ENCODE data around the gene ISLR2.
A peak's percentile ranks its signal among the peaks of the same experiment; 100 is the strongest.

The ISLR2 gene

GRCh38 chr15:74124759-74125158 is 5.6 kb upstream of the ISLR2 start:
- H3K4ac ChIP-seq (ENCODE audit: low read depth, low read length), result no peak overlapping the region
- H3K23ac ChIP-seq (ENCODE audit: low read length), result no peak overlapping the region
- H3K36me3 ChIP-seq (ENCODE audit: control insufficient read depth in 1 of 2, insufficient read depth in 2 of 2, low read length in 2 of 2), result no peaks in the 10 kb centered on the region
- peaks cover 0 to 6% of the 10 kb centered on the region in 2 experiments for H3K4me1 ChIP-seq (ENCODE audit: control insufficient read depth in 1 of 2, insufficient read depth in 2 of 2, low read length in 2 of 2)
- H2AFZ ChIP-seq (ENCODE audit: insufficient read depth, low read length, poor library complexity), result no peak overlapping the region
- no peak overlapping the region for H4K91ac ChIP-seq (ENCODE audit: low read depth, low read length)
- peaks cover 1% of the 10 kb centered on the region for H3K9me3 ChIP-seq (ENCODE audit: insufficient read depth, low read depth, low read length)
- H2AK5ac ChIP-seq (ENCODE audit: low read length), result no peak overlapping the region
- no peak overlapping the region for H3K4me3 ChIP-seq (ENCODE audit: low read depth, low read length)
- H4K8ac ChIP-seq (ENCODE audit: low read depth, low read length), result no peak overlapping the region
- H3K18ac ChIP-seq (ENCODE audit: low read length), result no peak overlapping the region
- H2BK120ac ChIP-seq (ENCODE audit: insufficient read depth, low read length, poor library complexity), result no peak overlapping the region
- H2BK12ac ChIP-seq (ENCODE audit: low read length), result no peak overlapping the region
- no peak overlapping the region for H3K14ac ChIP-seq (ENCODE audit: low read length)
- no peak overlapping the region for H2BK5ac ChIP-seq (ENCODE audit: low read depth, low read length, poor library complexity)
- WGBS (ENCODE audit: extremely low coverage, insufficient coverage, insufficient read length), result no CpG with 5 or more reads among the region's 7 CpGs
- no peak overlapping the region for H3K27ac ChIP-seq (ENCODE audit: low read depth, low read length)
- peaks cover 21% of the 10 kb centered on the region for H3K27me3 ChIP-seq (ENCODE audit: insufficient read depth, low read length)
- no peaks in the 10 kb centered on the region for H3K79me2 ChIP-seq (ENCODE audit: control insufficient read depth, insufficient read depth, low read length, poor library complexity)
- H3K4me2 ChIP-seq (ENCODE audit: low read length), result no peak overlapping the region
- no peaks in the 10 kb centered on the region for H3K79me1 ChIP-seq (ENCODE audit: low read length)
- no peak for DNase-seq
- H4K12ac ChIP-seq (ENCODE audit: low read depth, low read length), result no peak overlapping the region
- H3K9ac ChIP-seq (ENCODE audit: low read length), result no peak overlapping the region

- no peak overlapping the region for H2BK12ac ChIP-seq (ENCODE audit: low read length)
- H3K36me3 ChIP-seq (ENCODE audit: control insufficient read depth in 1 of 2, insufficient read depth in 2 of 2, low read length in 2 of 2), result no peaks in the 10 kb centered on the region
- no peak overlapping the region for H2AK5ac ChIP-seq (ENCODE audit: low read length)
- no peak overlapping the region for H3K27ac ChIP-seq (ENCODE audit: low read depth, low read length)
- no peak overlapping the region for H4K12ac ChIP-seq (ENCODE audit: low read depth, low read length)
- no peak overlapping the region for H4K91ac ChIP-seq (ENCODE audit: low read depth, low read length)
- H3K23ac ChIP-seq (ENCODE audit: low read length), result no peak overlapping the region
- H3K14ac ChIP-seq (ENCODE audit: low read length), result no peak overlapping the region
- peak; percentile 83 to 93 for DNase-seq
- peaks cover 0 to 6% of the 10 kb centered on the region in 2 experiments for H3K4me1 ChIP-seq (ENCODE audit: control insufficient read depth in 1 of 2, insufficient read depth in 2 of 2, low read length in 2 of 2)
- no peak overlapping the region for H3K9ac ChIP-seq (ENCODE audit: low read length)
- H3K79me2 ChIP-seq (ENCODE audit: control insufficient read depth, insufficient read depth, low read length, poor library complexity), result no peaks in the 10 kb centered on the region
- H2BK120ac ChIP-seq (ENCODE audit: insufficient read depth, low read length, poor library complexity), result no peak overlapping the region
- H3K18ac ChIP-seq (ENCODE audit: low read length), result no peak overlapping the region
- no CpG with 5 or more reads among the region's 44 CpGs for WGBS (ENCODE audit: extremely low coverage, insufficient coverage, insufficient read length)
- H3K4me2 ChIP-seq (ENCODE audit: low read length), result peak overlapping the region; percentile 62
- no peak overlapping the region for H2BK5ac ChIP-seq (ENCODE audit: low read depth, low read length, poor library complexity)
- H3K9me3 ChIP-seq (ENCODE audit: insufficient read depth, low read depth, low read length), result peaks cover 12% of the 10 kb centered on the region
- peaks cover 47% of the 10 kb centered on the region for H3K27me3 ChIP-seq (ENCODE audit: insufficient read depth, low read length)
- no peak overlapping the region for H4K8ac ChIP-seq (ENCODE audit: low read depth, low read length)
- H3K4me3 ChIP-seq (ENCODE audit: low read depth, low read length), result no peak overlapping the region
- H2AFZ ChIP-seq (ENCODE audit: insufficient read depth, low read length, poor library complexity), result no peak overlapping the region
- H3K4ac ChIP-seq (ENCODE audit: low read depth, low read length), result no peak overlapping the region
- no peaks in the 10 kb centered on the region for H3K79me1 ChIP-seq (ENCODE audit: low read length)
Measured at GRCh38 chr15:74127255-74127953, 3.0 kb upstream of the ISLR2 start.

DNA sequence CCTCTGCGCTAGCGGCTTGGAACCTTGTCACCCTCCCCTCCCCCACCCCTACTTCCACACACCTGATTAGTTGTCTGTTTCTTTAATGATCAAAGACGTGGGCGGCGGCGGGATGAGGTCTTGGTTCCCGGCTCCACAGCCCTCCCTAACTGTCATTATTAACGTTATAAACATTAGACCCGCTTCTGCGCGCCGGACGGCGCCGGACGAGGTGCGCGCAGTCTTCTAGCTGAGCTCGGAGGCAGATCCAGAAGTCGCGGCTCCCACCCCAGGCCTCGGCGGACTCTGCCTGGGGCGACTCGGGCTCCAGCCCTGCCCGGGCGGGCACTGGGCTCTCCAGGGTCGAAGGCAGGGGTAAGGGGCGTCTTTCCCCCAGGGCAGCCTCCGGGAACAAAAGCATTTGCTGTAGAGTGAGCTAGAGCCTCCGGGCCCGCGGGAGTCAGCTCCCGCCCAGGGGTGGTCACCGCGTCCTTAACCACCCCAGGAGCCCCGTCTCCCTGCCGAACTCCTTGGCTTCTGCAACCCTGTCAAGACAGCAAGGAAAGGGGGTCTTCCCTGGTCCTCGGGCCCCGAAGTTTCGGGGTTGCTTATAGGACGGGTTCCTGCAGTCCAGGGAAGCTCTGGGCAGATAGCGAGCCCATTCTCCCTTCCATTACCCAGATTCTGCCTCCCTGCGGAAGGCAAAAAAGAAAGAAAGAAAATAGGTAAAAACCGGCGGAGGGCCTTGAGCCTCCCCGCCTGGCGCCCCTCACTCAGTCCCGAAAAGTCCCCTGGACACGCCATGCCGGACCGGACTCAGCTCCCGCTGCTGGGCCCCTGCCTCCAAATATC is 2.2 kb upstream of the ISLR2 start:
- H3K27ac ChIP-seq (ENCODE audit: low read depth, low read length), result no peak overlapping the region
- H3K36me3 ChIP-seq (ENCODE audit: control insufficient read depth in 1 of 2, insufficient read depth in 2 of 2, low read length in 2 of 2), result no peaks in the 10 kb centered on the region
- H3K4me3 ChIP-seq (ENCODE audit: low read depth, low read length), result no peak overlapping the region
- H3K79me1 ChIP-seq (ENCODE audit: low read length), result no peaks in the 10 kb centered on the region
- no peak overlapping the region for H2BK120ac ChIP-seq (ENCODE audit: insufficient read depth, low read length, poor library complexity)
- no peaks in the 10 kb centered on the region for H3K79me2 ChIP-seq (ENCODE audit: control insufficient read depth, insufficient read depth, low read length, poor library complexity)
- H3K4me1 ChIP-seq (ENCODE audit: control insufficient read depth in 1 of 2, insufficient read depth in 2 of 2, low read length in 2 of 2), result peaks cover 0 to 6% of the 10 kb centered on the region in 2 experiments
- H3K23ac ChIP-seq (ENCODE audit: low read length), result no peak overlapping the region
- peak in 1 of 2 donors; percentile 36 for DNase-seq
- H2BK12ac ChIP-seq (ENCODE audit: low read length), result no peak overlapping the region
- peaks cover 55% of the 10 kb centered on the region for H3K27me3 ChIP-seq (ENCODE audit: insufficient read depth, low read length)
- H4K8ac ChIP-seq (ENCODE audit: low read depth, low read length), result no peak overlapping the region
- no peak overlapping the region for H2BK5ac ChIP-seq (ENCODE audit: low read depth, low read length, poor library complexity)
- no peak overlapping the region for H3K4ac ChIP-seq (ENCODE audit: low read depth, low read length)
- no peak overlapping the region for H2AK5ac ChIP-seq (ENCODE audit: low read length)
- H4K91ac ChIP-seq (ENCODE audit: low read depth, low read length), result no peak overlapping the region
- WGBS (ENCODE audit: extremely low coverage, insufficient coverage, insufficient read length), result no CpG with 5 or more reads among the region's 53 CpGs
- no peak overlapping the region for H3K9ac ChIP-seq (ENCODE audit: low read length)
- no peak overlapping the region for H3K14ac ChIP-seq (ENCODE audit: low read length)
- no peak overlapping the region for H4K12ac ChIP-seq (ENCODE audit: low read depth, low read length)
- H2AFZ ChIP-seq (ENCODE audit: insufficient read depth, low read length, poor library complexity), result no peak overlapping the region
- H3K9me3 ChIP-seq (ENCODE audit: insufficient read depth, low read depth, low read length), result peaks cover 20% of the 10 kb centered on the region
- no peak overlapping the region for H3K18ac ChIP-seq (ENCODE audit: low read length)
- peak overlapping the region; percentile 62 for H3K4me2 ChIP-seq (ENCODE audit: low read length)

DNA sequence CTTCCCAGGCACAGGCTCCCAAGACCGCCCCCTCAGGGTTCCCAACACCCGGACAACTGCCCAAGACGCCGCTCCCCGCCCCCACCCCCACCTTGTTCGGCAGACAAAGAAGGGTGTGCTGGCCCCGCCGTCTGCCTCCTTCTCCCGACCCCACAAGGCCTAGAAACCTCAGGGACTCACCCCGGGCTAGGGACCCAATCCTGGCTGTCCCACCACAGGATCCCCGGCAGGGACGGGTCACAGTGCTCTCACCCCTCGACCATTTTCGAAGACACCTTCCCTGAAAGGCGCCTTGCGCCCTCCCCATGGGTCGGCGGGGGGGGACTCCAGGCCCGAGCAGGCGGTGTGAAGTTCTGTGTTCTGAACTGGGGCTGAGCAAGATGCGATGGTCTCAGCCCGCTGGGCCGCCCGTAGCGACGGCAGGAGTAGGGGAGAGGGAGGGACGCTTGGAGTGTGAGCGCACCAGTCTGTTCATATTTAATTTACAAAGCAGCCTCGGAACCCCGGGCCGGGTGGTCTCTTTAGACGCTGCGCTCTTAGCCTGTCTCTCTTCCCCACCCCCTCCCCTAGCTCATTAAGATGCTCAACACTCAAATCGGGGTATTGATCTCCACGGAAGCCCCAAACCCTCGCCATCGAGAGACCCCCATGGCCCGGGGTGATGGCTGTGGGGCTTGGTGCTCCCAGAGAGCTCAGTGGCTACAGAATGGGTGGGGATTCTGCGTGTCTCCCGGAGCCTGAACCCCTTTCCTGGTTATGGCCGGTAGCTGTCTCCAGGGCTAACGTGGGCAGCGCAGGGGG is 1.4 kb upstream of the ISLR2 start:
- no peak overlapping the region for H3K9ac ChIP-seq (ENCODE audit: low read length)

More for the DNA sequence above, 1.4 kb upstream of the ISLR2 start:
- no peak overlapping the region for H2BK5ac ChIP-seq (ENCODE audit: low read depth, low read length, poor library complexity)
- H4K8ac ChIP-seq (ENCODE audit: low read depth, low read length), result no peak overlapping the region
- no peak overlapping the region for H3K4ac ChIP-seq (ENCODE audit: low read depth, low read length)
- no peak overlapping the region for H2BK12ac ChIP-seq (ENCODE audit: low read length)
- H3K9me3 ChIP-seq (ENCODE audit: insufficient read depth, low read depth, low read length), result peaks cover 26% of the 10 kb centered on the region
- H4K91ac ChIP-seq (ENCODE audit: low read depth, low read length), result no peak overlapping the region
- H3K27me3 ChIP-seq (ENCODE audit: insufficient read depth, low read length), result peaks cover 63% of the 10 kb centered on the region
- H3K4me3 ChIP-seq (ENCODE audit: low read depth, low read length), result no peak overlapping the region
- no peak overlapping the region for H3K23ac ChIP-seq (ENCODE audit: low read length)
- no CpG with 5 or more reads among the region's 43 CpGs for WGBS (ENCODE audit: extremely low coverage, insufficient coverage, insufficient read length)
- H2AFZ ChIP-seq (ENCODE audit: insufficient read depth, low read length, poor library complexity), result no peak overlapping the region
- no peak overlapping the region for H4K12ac ChIP-seq (ENCODE audit: low read depth, low read length)
- H3K18ac ChIP-seq (ENCODE audit: low read length), result no peak overlapping the region
- no peak overlapping the region for H3K27ac ChIP-seq (ENCODE audit: low read depth, low read length)
- no peaks in the 10 kb centered on the region for H3K36me3 ChIP-seq (ENCODE audit: control insufficient read depth in 1 of 2, insufficient read depth in 2 of 2, low read length in 2 of 2)
- H2AK5ac ChIP-seq (ENCODE audit: low read length), result no peak overlapping the region
- H3K79me2 ChIP-seq (ENCODE audit: control insufficient read depth, insufficient read depth, low read length, poor library complexity), result no peaks in the 10 kb centered on the region
- no peaks in the 10 kb centered on the region for H3K79me1 ChIP-seq (ENCODE audit: low read length)
- H3K14ac ChIP-seq (ENCODE audit: low read length), result no peak overlapping the region
- H3K4me2 ChIP-seq (ENCODE audit: low read length), result no peak overlapping the region
- no peak overlapping the region for H2BK120ac ChIP-seq (ENCODE audit: insufficient read depth, low read length, poor library complexity)
- H3K4me1 ChIP-seq (ENCODE audit: control insufficient read depth in 1 of 2, insufficient read depth in 2 of 2, low read length in 2 of 2), result peaks cover 0 to 6% of the 10 kb centered on the region in 2 experiments
- DNase-seq, result no peak
